ENCODE data around the gene ARL13B. TPM values are rescaled to one million over a fixed set of nuclear protein-coding genes. Genes with fewer than 3 reads are reported as not detected.
"Not testable (repeated sequence)": the region's sequence is repeated elsewhere in the genome, so short reads cannot be mapped to it uniquely, and the experiment has no call there.

The ARL13B gene
- total RNA-seq, 1 experiment from 2014 or later, result 6.3 TPM

- Histone ChIP-seq H3K36me3 (replicated peaks; ENCODE audit: control insufficient read depth, insufficient read depth, low read length) (no peaks in the 10 kb centered on the region), H3K4me3 (ENCODE audit: insufficient read depth, low read depth, low read length) (peak overlapping the region; percentile 65)
These were observed 83.7 kb downstream of the ARL13B start for GRCh38 chr3:94063496-94064119.

GRCh38 chr3:94064243-94064860, 84.4 kb downstream of the ARL13B start:
- DNase-seq, result no peak
- no peak overlapping the region for H3K4me3 ChIP-seq (ENCODE audit: insufficient read depth, low read depth, low read length)
- H3K27me3 ChIP-seq (ENCODE audit: control insufficient read depth, insufficient read depth, low read length), result no peaks in the 10 kb centered on the region
- H3K36me3 ChIP-seq (replicated peaks; ENCODE audit: control insufficient read depth, insufficient read depth, low read length), result no peaks in the 10 kb centered on the region

More at GRCh38 chr3:94063496-94064119, 83.7 kb downstream of the ARL13B start:
- H3K27me3 ChIP-seq (ENCODE audit: control insufficient read depth, insufficient read depth, low read length), result no peaks in the 10 kb centered on the region
- DNase-seq, result no peak

- DNase-seq, result no peak
- Histone ChIP-seq H3K4me3 (ENCODE audit: insufficient read depth, low read depth, low read length) (no peak overlapping the region), H3K27me3 (ENCODE audit: control insufficient read depth, insufficient read depth, low read length) (no peaks in the 10 kb centered on the region), H3K36me3 (replicated peaks; ENCODE audit: control insufficient read depth, insufficient read depth, low read length) (no peaks in the 10 kb centered on the region)
These were observed 85.2 kb downstream of the ARL13B start for GRCh38 chr3:94065122-94065521.

GRCh38 chr3:94065819-94066480, 86.0 kb downstream of the ARL13B start:
- Histone ChIP-seq H3K27me3 (ENCODE audit: control insufficient read depth, insufficient read depth, low read length) (no peaks in the 10 kb centered on the region), H3K4me3 (ENCODE audit: insufficient read depth, low read depth, low read length) (no peak overlapping the region), H3K36me3 (replicated peaks; ENCODE audit: control insufficient read depth, insufficient read depth, low read length) (no peaks in the 10 kb centered on the region)
- DNase-seq, result no peak

- DNase-seq, result no peak
- H3K36me3 ChIP-seq (replicated peaks; ENCODE audit: control insufficient read depth, insufficient read depth, low read length), result 0 out of 2 replicates have a peak, but pooled peaks cover 1% of the 10 kb centered on the region
These were observed 86.8 kb downstream of the ARL13B start for GRCh38 chr3:94066506-94067500.

GRCh38 chr3:94069194-94069813, 89.3 kb downstream of the ARL13B start:
- Histone ChIP-seq H3K27me3 (ENCODE audit: control insufficient read depth, insufficient read depth, low read length) (no peaks in the 10 kb centered on the region), H3K4me3 (ENCODE audit: insufficient read depth, low read depth, low read length) (no peak overlapping the region), H3K36me3 (replicated peaks; ENCODE audit: control insufficient read depth, insufficient read depth, low read length) (0 out of 2 replicates have a peak, but pooled peaks cover 1% of the 10 kb centered on the region)
- DNase-seq, result no peak

More at GRCh38 chr3:94066506-94067500, 86.8 kb downstream of the ARL13B start:
- H3K4me3 ChIP-seq (ENCODE audit: insufficient read depth, low read depth, low read length), result no peak overlapping the region
- no peaks in the 10 kb centered on the region for H3K27me3 ChIP-seq (ENCODE audit: control insufficient read depth, insufficient read depth, low read length)

GRCh38 chr3:94070341-94070911, 90.5 kb downstream of the ARL13B start:
- no peaks in the 10 kb centered on the region for H3K27me3 ChIP-seq (ENCODE audit: control insufficient read depth, insufficient read depth, low read length)
- H3K4me3 ChIP-seq (ENCODE audit: insufficient read depth, low read depth, low read length), result no peak overlapping the region
- no peak for DNase-seq
- H3K36me3 ChIP-seq (replicated peaks; ENCODE audit: control insufficient read depth, insufficient read depth, low read length), result 0 out of 2 replicates have a peak, but pooled peaks cover 1% of the 10 kb centered on the region

- Histone ChIP-seq H3K4me3 (ENCODE audit: insufficient read depth, low read depth, low read length) (no peak overlapping the region), H3K36me3 (replicated peaks; ENCODE audit: control insufficient read depth, insufficient read depth, low read length) (peaks cover 1% of the 10 kb centered on the region; the same call in 1 of the 2 replicates), H3K27me3 (ENCODE audit: control insufficient read depth, insufficient read depth, low read length) (no peaks in the 10 kb centered on the region)
- no peak for DNase-seq
These were observed 91.8 kb downstream of the ARL13B start for GRCh38 chr3:94071713-94072284.

- Histone ChIP-seq H3K36me3 (replicated peaks; ENCODE audit: control insufficient read depth, insufficient read depth, low read length) (peaks cover 1% of the 10 kb centered on the region; the same call in 1 of the 2 replicates), H3K27me3 (ENCODE audit: control insufficient read depth, insufficient read depth, low read length) (no peaks in the 10 kb centered on the region), H3K4me3 (ENCODE audit: insufficient read depth, low read depth, low read length) (no peak overlapping the region)
- no peak for DNase-seq
These were observed 96.1 kb downstream of the ARL13B start for GRCh38 chr3:94076055-94076454.

- not testable (repeated sequence) for DNase-seq; H3K4me3 ChIP-seq (ENCODE audit: insufficient read depth, low read depth, low read length); H3K27me3 ChIP-seq (ENCODE audit: control insufficient read depth, insufficient read depth, low read length); H3K36me3 ChIP-seq (replicated peaks; ENCODE audit: control insufficient read depth, insufficient read depth, low read length)
These were observed 100.6 kb downstream of the ARL13B start for GRCh38 chr3:94080552-94080951.

- Histone ChIP-seq H3K36me3 (replicated peaks; ENCODE audit: control insufficient read depth, insufficient read depth, low read length) (no peaks in the 10 kb centered on the region; the same call in none of the 2 replicates), H3K27me3 (ENCODE audit: control insufficient read depth, insufficient read depth, low read length) (no peaks in the 10 kb centered on the region), H3K4me3 (ENCODE audit: insufficient read depth, low read depth, low read length) (no peak overlapping the region)
- DNase-seq, result no peak
These were observed 101.9 kb downstream of the ARL13B start for GRCh38 chr3:94081884-94082283.

GRCh38 chr3:94082391-94082937, 102.5 kb downstream of the ARL13B start:
- no peaks in the 10 kb centered on the region for H3K27me3 ChIP-seq (ENCODE audit: control insufficient read depth, insufficient read depth, low read length)
- H3K4me3 ChIP-seq (ENCODE audit: insufficient read depth, low read depth, low read length), result no peak overlapping the region
- H3K36me3 ChIP-seq (replicated peaks; ENCODE audit: control insufficient read depth, insufficient read depth, low read length), result no peaks in the 10 kb centered on the region; the same call in none of the 2 replicates
- no peak for DNase-seq

GRCh38 chr3:94083261-94083660, 103.3 kb downstream of the ARL13B start:
- no peak overlapping the region for H3K4me3 ChIP-seq (ENCODE audit: insufficient read depth, low read depth, low read length)
- no peaks in the 10 kb centered on the region; the same call in none of the 2 replicates for H3K36me3 ChIP-seq (replicated peaks; ENCODE audit: control insufficient read depth, insufficient read depth, low read length)
- DNase-seq, result no peak
- H3K27me3 ChIP-seq (ENCODE audit: control insufficient read depth, insufficient read depth, low read length), result no peaks in the 10 kb centered on the region

Measured in H7 (cell line).